Esophagus squamous epithelium (tissue), 5 donors: ENCODE results near the gene LAPTM5. TPM values are rescaled to one million over a fixed set of nuclear protein-coding genes. Genes with fewer than 3 reads are reported as not detected.

Experiments used
- DNase-seq: peaks from one replicate; lab custom pipeline; 2025; lab: John Stamatoyannopoulos, UW
- H3K27ac ChIP-seq, 4 donors: fragments of 200-600 bp; sonication (generic); one replicate each; pipeline ENCODE4 v1.5.1; 2016 to 2019; ENCODE audit warnings: mild to moderate bottlenecking in 1 of 4
- H3K27me3 ChIP-seq, 4 donors: fragments of 200-600 bp; sonication (generic); 1 replicate in 3 of 4; 2 replicates in 1 of 4; pipeline versions ENCODE4 v1.5.1 to v1.6.0; 2017 to 2021; ENCODE audit warnings: antibody characterized with exemption in 1 of 4
- H3K36me3 ChIP-seq, 3 donors: fragments of 200-600 bp; sonication (generic); one replicate each; pipeline ENCODE4 v1.5.1; 2016 to 2019
- H3K4me1 ChIP-seq, 3 donors: fragments of 200-600 bp; sonication (generic); one replicate each; pipeline ENCODE4 v1.5.1; 2017 to 2019
- H3K4me3 ChIP-seq, 4 donors: fragments of 200-600 bp; sonication (generic); 1 replicate in 3 of 4; 2 replicates in 1 of 4; pipeline ENCODE4 v1.5.1; 2016 to 2019; ENCODE audit warnings: mild to moderate bottlenecking in 2 of 4, moderate library complexity in 1 of 4
- H3K9me3 ChIP-seq, 3 donors: fragments of 200-600 bp; sonication (generic); one replicate each; pipeline ENCODE4 v1.5.1; 2016 to 2019
- CTCF ChIP-seq, 6 experiments: fragments of 450-650 bp in 4 of 6; fragments of 200-600 bp in 2 of 6; sonication (generic) in 2 of 6; IDR thresholded peaks; one replicate each; pipeline ENCODE4 v1.5.1; 2016 to 2019; ENCODE audit warnings: antibody characterized with exemption in 6 of 6, mild to moderate bottlenecking in 4 of 6, moderate library complexity in 4 of 6
- POLR2A ChIP-seq, 4 donors: fragments of 450-650 bp; IDR thresholded peaks; one replicate each; pipeline ENCODE4 v1.6.1; 2017; ENCODE audit warnings: antibody characterized with exemption in 4 of 4, mild to moderate bottlenecking in 4 of 4, moderate library complexity in 3 of 4
- WGBS, 2 donors: methylation state at CpG; one replicate each; pipeline ENCODE4 v1.1.5; 2018; 5-methylcytosine and 5-hydroxymethylcytosine counted together
- intact Hi-C: fragments of 100-400 bp; cut with DNase I; formaldehyde crosslinking; loops from one replicate; pipeline ENCODE4 v1.15.0; 2022
- total RNA-seq, 4 donors: library from RNA; depleted of rRNA; stranded (reverse); fragments of >200 nt; gene quantifications; one replicate each; pipeline ENCODE4 v1.1.0, GENCODE V29; 2016
- donor health status: DM: yes; HTN: yes; CAD: no.

Gene LAPTM5
- total RNA-seq, 4 donors from 2014 or later, result 6.3 to 53.4 (median 24.6) TPM

DNA sequence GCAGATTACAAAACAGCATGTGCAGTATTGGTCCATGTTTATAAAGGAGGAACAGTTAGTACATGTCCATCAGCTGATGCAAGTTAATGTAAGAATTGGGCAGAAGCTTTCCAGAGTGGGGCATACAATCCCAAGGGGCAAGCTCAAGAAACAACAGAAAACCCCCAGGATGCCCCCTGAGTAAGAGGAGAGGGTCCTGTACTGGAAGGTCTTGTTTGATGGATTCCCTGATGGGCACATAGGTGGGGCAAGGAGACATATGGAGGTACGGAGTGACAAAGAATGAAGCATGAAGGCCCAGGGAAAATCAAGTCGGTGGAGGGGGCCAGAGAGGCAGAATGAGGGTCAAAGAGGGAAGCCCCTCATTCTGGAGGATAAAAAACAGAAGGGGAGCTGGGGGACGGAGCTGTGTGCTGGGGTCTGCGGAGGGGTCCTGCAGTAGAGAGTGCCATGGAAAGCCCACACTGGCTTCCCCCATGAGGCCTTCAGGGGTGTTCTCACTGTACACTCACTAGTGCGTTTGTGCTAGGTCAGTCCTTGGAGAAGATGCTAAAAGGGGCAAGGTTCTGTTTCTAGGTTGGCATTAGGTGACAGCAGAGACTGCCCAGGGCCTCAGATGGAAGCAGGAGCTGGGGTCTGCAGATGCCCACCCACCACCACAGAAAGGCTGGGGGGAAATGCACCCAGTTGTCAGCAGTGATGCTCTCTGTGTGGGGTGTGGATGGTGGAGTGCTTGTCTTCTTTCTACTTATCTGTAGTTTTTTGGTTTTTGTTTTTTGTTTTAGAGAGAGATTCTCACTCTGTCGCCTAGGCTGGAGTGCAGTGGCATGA, 21.7 kb downstream of the LAPTM5 start:
- Histone ChIP-seq H3K27me3 (peaks cover 0 to 16% (median 0%) of the 10 kb centered on the region in 4 donors), H3K27ac (no peak overlapping the region), H3K36me3 (peaks cover 0 to 37% (median 0%) of the 10 kb centered on the region in 3 donors), H3K9me3 (no peaks in the 10 kb centered on the region), H3K4me1 (no peaks in the 10 kb centered on the region), H3K4me3 (no peak overlapping the region)
- WGBS, 2 donors, result 92 to 93% methylated on average over 6 of the region's 6 CpGs
- TF ChIP-seq CTCF (IDR thresholded peaks at IDR 0.05) (no peak), POLR2A (IDR thresholded peaks at IDR 0.05) (no peak)
- intact Hi-C loops, result no loop called here
- no peak for DNase-seq

GRCh38 chr1:30735124-30735523, 22.4 kb downstream of the LAPTM5 start:
- Histone ChIP-seq H3K36me3 (peaks cover 0 to 37% (median 0%) of the 10 kb centered on the region in 3 donors), H3K4me1 (no peaks in the 10 kb centered on the region), H3K27ac (no peak overlapping the region), H3K27me3 (peaks cover 0 to 16% (median 0%) of the 10 kb centered on the region in 4 donors), H3K4me3 (no peak overlapping the region), H3K9me3 (no peaks in the 10 kb centered on the region)
- WGBS, 2 donors, result 47 to 62% methylated on average over 6 of the region's 6 CpGs
- intact Hi-C loops, result no loop called here
- TF ChIP-seq POLR2A (IDR thresholded peaks at IDR 0.05) (no peak), CTCF (IDR thresholded peaks at IDR 0.05) (no peak)
- DNase-seq, result no peak

GRCh38 chr1:30734580-30734979, 23.0 kb downstream of the LAPTM5 start:
- Histone ChIP-seq H3K9me3 (no peaks in the 10 kb centered on the region), H3K36me3 (peaks cover 0 to 36% (median 0%) of the 10 kb centered on the region in 3 donors), H3K4me3 (no peak overlapping the region), H3K4me1 (no peaks in the 10 kb centered on the region), H3K27me3 (peaks cover 0 to 13% (median 0%) of the 10 kb centered on the region in 4 donors), H3K27ac (no peak overlapping the region)
- TF ChIP-seq POLR2A (IDR thresholded peaks at IDR 0.05), result no peak
- TF ChIP-seq CTCF (IDR thresholded peaks at IDR 0.05), result no peak
- intact Hi-C loops, result no loop called here
- no peak for DNase-seq
- WGBS, 2 donors, result 87 to 96% methylated on average over 4 of the region's 4 CpGs

DNA sequence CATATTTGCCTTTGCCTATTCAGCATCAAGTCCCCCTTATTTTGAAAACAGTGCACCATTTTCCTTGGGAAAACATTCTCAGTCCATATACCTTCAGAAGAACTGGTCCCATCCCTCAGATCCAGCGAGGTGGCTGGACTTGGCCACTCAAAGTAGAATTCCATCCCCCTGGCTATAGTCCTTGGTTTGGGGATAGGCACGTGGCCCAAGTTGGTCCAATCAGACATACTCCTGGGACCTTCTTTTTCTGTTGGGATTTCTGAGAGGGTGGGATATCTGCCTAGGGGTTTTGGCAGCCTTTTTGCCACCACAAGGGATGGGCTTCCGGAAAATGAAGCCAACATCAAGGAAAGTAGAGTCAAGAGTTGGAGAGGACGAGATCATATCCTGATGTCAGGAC, 23.5 kb downstream of the LAPTM5 start:
- H3K36me3 ChIP-seq, result peaks cover 0 to 32% (median 0%) of the 10 kb centered on the region in 3 donors
- intact Hi-C loops, result no loop called here
- H3K27me3 ChIP-seq, result peaks cover 0 to 9% (median 0%) of the 10 kb centered on the region in 4 donors
- no peaks in the 10 kb centered on the region for H3K9me3 ChIP-seq
- H3K27ac ChIP-seq, result no peak overlapping the region
- no peak overlapping the region for H3K4me3 ChIP-seq
- H3K4me1 ChIP-seq, result no peaks in the 10 kb centered on the region
- TF ChIP-seq POLR2A (IDR thresholded peaks at IDR 0.05) (no peak), CTCF (IDR thresholded peaks at IDR 0.05) (no peak)
- DNase-seq, result no peak
- 81 to 94% methylated on average over 4 of the region's 4 CpGs for WGBS, 2 donors

GRCh38 chr1:30733493-30733892, 24.1 kb downstream of the LAPTM5 start:
- no peak for DNase-seq
- Histone ChIP-seq H3K27me3 (peaks cover 0 to 4% (median 0%) of the 10 kb centered on the region in 4 donors), H3K36me3 (peaks cover 0 to 27% (median 0%) of the 10 kb centered on the region in 3 donors), H3K4me1 (no peaks in the 10 kb centered on the region), H3K9me3 (no peaks in the 10 kb centered on the region), H3K4me3 (no peak overlapping the region), H3K27ac (no peak overlapping the region)
- no peak for TF ChIP-seq CTCF (IDR thresholded peaks at IDR 0.05)
- TF ChIP-seq POLR2A (IDR thresholded peaks at IDR 0.05), result no peak
- intact Hi-C loops, result no loop called here
- 72 to 84% methylated on average over 7 of the region's 8 CpGs for WGBS, 2 donors
